BLaER1 treated with 17β-estradiol and CSF1 and Interleukin-3, amounts not matched to agents 10 nM and 100 nM (cell line): Measurements from ENCODE around the gene ZCCHC24.
A peak's percentile ranks its signal among the peaks of the same experiment; 100 is the strongest.

ENCODE experiments used
- H3K27ac ChIP-seq, 11 experiments: shearing (Covaris generic); formaldehyde crosslinking; 2 replicates each; pipeline ENCODE4 v1.8.1; 2022
- H3K27me3 ChIP-seq, 11 experiments: shearing (Covaris generic); formaldehyde crosslinking; 2 replicates each; pipeline ENCODE4 v1.8.1; 2022
- H3K36me3 ChIP-seq, 11 experiments: shearing (Covaris generic); formaldehyde crosslinking; 2 replicates each; pipeline ENCODE4 v1.8.1; 2022
- H3K4me1 ChIP-seq, 10 experiments: shearing (Covaris generic); formaldehyde crosslinking; 2 replicates each; pipeline ENCODE4 v1.8.1; 2022
- H3K4me2 ChIP-seq, 11 experiments: shearing (Covaris generic); formaldehyde crosslinking; 2 replicates each; pipeline ENCODE4 v1.8.1; 2022
- H3K4me3 ChIP-seq, 10 experiments: shearing (Covaris generic); formaldehyde crosslinking; 2 replicates each; pipeline ENCODE4 v1.8.1; 2022
- H3K9ac ChIP-seq, 11 experiments: shearing (Covaris generic); formaldehyde crosslinking; 2 replicates each; pipeline ENCODE4 v1.8.1; 2022
- H3K9me3 ChIP-seq, 11 experiments: shearing (Covaris generic); formaldehyde crosslinking; replicated peaks in 1 of 11; 2 replicates each; pipeline ENCODE4 v1.8.1; 2022
- H4K20me1 ChIP-seq, 11 experiments: shearing (Covaris generic); formaldehyde crosslinking; 2 replicates each; pipeline ENCODE4 v1.8.1; 2022
- Cebpa-rat ChIP-seq, 11 experiments: shearing (Covaris generic); IDR thresholded peaks; 2 replicates each; pipeline ENCODE4 v1.8.1; 2022

The ZCCHC24 gene

GRCh38 chr10:79394664-79395063 is 50.8 kb downstream of the ZCCHC24 start:
- Histone ChIP-seq H3K27ac (no peak overlapping the region), H3K36me3 (peaks cover 0 to 58% (median 16%) of the 10 kb centered on the region in 11 experiments; a peak in 13 of 22 replicates), H3K4me1 (peaks cover 17 to 72% (median 43%) of the 10 kb centered on the region in 10 experiments), H4K20me1 (peaks cover 0 to 24% (median 0%) of the 10 kb centered on the region in 11 experiments; a peak in 5 of 22 replicates), H3K9ac (no peak overlapping the region), H3K4me2 (peak overlapping the region in 10 of 11 experiments; percentile 13 to 70 (median 58); a peak in 16 of 22 replicates), H3K4me3 (no peak overlapping the region), H3K9me3 (no peaks in the 10 kb centered on the region), H3K27me3 (no peaks in the 10 kb centered on the region)
- no peak for TF ChIP-seq Cebpa-rat (IDR thresholded peaks at IDR 0.05)

- no peak overlapping the region for H3K9ac ChIP-seq
- H3K4me2 ChIP-seq = peak overlapping the region in 10 of 11 experiments; percentile 13 to 70 (median 58); a peak in 19 of 22 replicates
- no peak for TF ChIP-seq Cebpa-rat (IDR thresholded peaks at IDR 0.05)
These were observed 51.4 kb downstream of the ZCCHC24 start for GRCh38 chr10:79393924-79394610.

GRCh38 chr10:79393221-79393923 is 52.1 kb downstream of the ZCCHC24 start:
- peak overlapping the region in 10 of 11 experiments; percentile 13 to 70 (median 58); a peak in 18 of 22 replicates for H3K4me2 ChIP-seq
- H4K20me1 ChIP-seq = peaks cover 0 to 14% (median 7%) of the 10 kb centered on the region in 11 experiments; a peak in 9 of 22 replicates
- peaks cover 29 to 66% (median 56%) of the 10 kb centered on the region in 10 experiments for H3K4me1 ChIP-seq
- peak overlapping the region in 4 of 11 experiments; percentile 3 to 46 (median 24); a peak in 3 of 22 replicates for H3K27ac ChIP-seq
- no peaks in the 10 kb centered on the region for H3K9me3 ChIP-seq
- H3K9ac ChIP-seq = no peak overlapping the region
- TF ChIP-seq Cebpa-rat (IDR thresholded peaks at IDR 0.05) = no peak
- no peaks in the 10 kb centered on the region for H3K27me3 ChIP-seq
- H3K4me3 ChIP-seq = no peak overlapping the region
- H3K36me3 ChIP-seq = peaks cover 0 to 69% (median 24%) of the 10 kb centered on the region in 11 experiments; a peak in 13 of 22 replicates

More at GRCh38 chr10:79393924-79394610, 51.4 kb downstream of the ZCCHC24 start:
- H3K4me1 ChIP-seq = peaks cover 23 to 69% (median 49%) of the 10 kb centered on the region in 10 experiments
- H3K9me3 ChIP-seq = no peaks in the 10 kb centered on the region
- peaks cover 0 to 62% (median 17%) of the 10 kb centered on the region in 11 experiments; a peak in 13 of 22 replicates for H3K36me3 ChIP-seq
- H3K27me3 ChIP-seq = no peaks in the 10 kb centered on the region
- H3K27ac ChIP-seq = peak overlapping the region in 4 of 11 experiments; percentile 3 to 46 (median 24); a peak in 2 of 22 replicates
- no peak overlapping the region for H3K4me3 ChIP-seq
- peaks cover 0 to 21% (median under 1%) of the 10 kb centered on the region in 11 experiments; a peak in 7 of 22 replicates for H4K20me1 ChIP-seq

GRCh38 chr10:79392506-79393176 is 52.8 kb downstream of the ZCCHC24 start:
- no peaks in the 10 kb centered on the region for H3K9me3 ChIP-seq
- peak overlapping the region in 2 of 11 experiments; percentile 50 to 64; a peak in 2 of 22 replicates for H3K4me2 ChIP-seq
- H3K27me3 ChIP-seq = no peaks in the 10 kb centered on the region
- no peak overlapping the region for H3K9ac ChIP-seq
- H3K4me3 ChIP-seq = no peak overlapping the region
- H3K27ac ChIP-seq = no peak overlapping the region; a peak in 1 of 22 replicates
- peaks cover 0 to 20% (median 7%) of the 10 kb centered on the region in 11 experiments; a peak in 10 of 22 replicates for H4K20me1 ChIP-seq
- H3K36me3 ChIP-seq = peaks cover 0 to 75% (median 28%) of the 10 kb centered on the region in 11 experiments; a peak in 13 of 22 replicates
- no peak for TF ChIP-seq Cebpa-rat (IDR thresholded peaks at IDR 0.05)
- H3K4me1 ChIP-seq = peaks cover 29 to 70% (median 58%) of the 10 kb centered on the region in 10 experiments

GRCh38 chr10:79392020-79392398 is 53.4 kb downstream of the ZCCHC24 start:
- no peak for TF ChIP-seq Cebpa-rat (IDR thresholded peaks at IDR 0.05)
- Histone ChIP-seq H4K20me1 (peaks cover 0 to 25% (median 3%) of the 10 kb centered on the region in 11 experiments; a peak in 11 of 22 replicates), H3K4me3 (no peak overlapping the region), H3K27me3 (no peaks in the 10 kb centered on the region), H3K4me1 (peaks cover 29 to 73% (median 64%) of the 10 kb centered on the region in 10 experiments), H3K4me2 (no peak overlapping the region), H3K36me3 (peaks cover 0 to 75% (median 32%) of the 10 kb centered on the region in 11 experiments; a peak in 14 of 22 replicates), H3K9ac (no peak overlapping the region), H3K27ac (0 out of 22 replicates have a peak overlapping the region, but pooled peaks of 1 of the 11 experiments have one; percentile 77), H3K9me3 (no peaks in the 10 kb centered on the region)

GRCh38 chr10:79391231-79392019 is 54.0 kb downstream of the ZCCHC24 start:
- Histone ChIP-seq H3K36me3 (peaks cover 0 to 79% (median 37%) of the 10 kb centered on the region in 11 experiments; a peak in 14 of 22 replicates), H3K4me1 (peaks cover 29 to 73% (median 64%) of the 10 kb centered on the region in 10 experiments), H3K4me3 (no peak overlapping the region), H3K9me3 (no peaks in the 10 kb centered on the region), H3K9ac (peak overlapping the region in 5 of 11 experiments; percentile 12 to 53 (median 42); a peak in 7 of 22 replicates), H3K4me2 (peak overlapping the region; percentile 48 to 90 (median 76)), H4K20me1 (peaks cover 0 to 30% (median 3%) of the 10 kb centered on the region in 11 experiments; a peak in 10 of 22 replicates), H3K27ac (peak overlapping the region in 10 of 11 experiments; percentile 18 to 77 (median 64); a peak in 17 of 22 replicates), H3K27me3 (no peaks in the 10 kb centered on the region)
- no peak for TF ChIP-seq Cebpa-rat (IDR thresholded peaks at IDR 0.05)

GRCh38 chr10:79390551-79391229 is 54.7 kb downstream of the ZCCHC24 start:
- Histone ChIP-seq H3K9ac (peak overlapping the region in 9 of 11 experiments; percentile 12 to 53 (median 42); a peak in 13 of 22 replicates), H3K9me3 (no peaks in the 10 kb centered on the region), H3K4me2 (peak overlapping the region; percentile 48 to 90 (median 76)), H3K4me3 (no peak overlapping the region), H4K20me1 (peaks cover 0 to 37% (median 3%) of the 10 kb centered on the region in 11 experiments; a peak in 9 of 22 replicates), H3K27me3 (no peaks in the 10 kb centered on the region), H3K27ac (peak overlapping the region; percentile 18 to 77 (median 63); a peak in 18 of 22 replicates), H3K36me3 (peaks cover 0 to 86% (median 45%) of the 10 kb centered on the region in 11 experiments; a peak in 14 of 22 replicates), H3K4me1 (peaks cover 29 to 73% (median 61%) of the 10 kb centered on the region in 10 experiments)
- TF ChIP-seq Cebpa-rat (IDR thresholded peaks at IDR 0.05) = no peak
